ENCODE measurements around the gene ATP8A2.

ATP8A2 gene

DNA sequence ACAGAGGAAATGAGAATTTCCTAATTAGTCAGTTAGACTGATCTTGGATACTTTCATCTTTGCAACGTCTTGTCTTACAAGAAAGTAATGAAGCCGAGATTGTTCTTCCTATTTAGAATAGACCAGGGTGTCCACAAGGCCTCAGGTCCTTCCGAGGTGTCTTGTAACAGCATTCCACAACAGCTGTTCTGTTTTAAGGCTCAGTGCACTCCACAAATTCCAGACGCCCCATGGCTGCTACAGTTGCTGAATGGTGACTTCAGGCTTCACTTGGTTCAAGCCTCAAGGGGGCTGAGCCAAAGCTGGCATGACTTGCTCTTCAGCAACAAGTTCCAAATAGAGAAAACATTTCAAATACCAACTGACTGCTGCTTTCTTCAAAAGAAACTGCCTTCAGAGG lies 536.6 kb downstream of the ATP8A2 start:
- Histone ChIP-seq H4K91ac (ENCODE audit: low read length) (no peak overlapping the region), H3K18ac (ENCODE audit: low read depth in 1 of 2, low read length in 2 of 2) (no peak overlapping the region), H2AK5ac (ENCODE audit: low read length, severe bottlenecking) (no peak overlapping the region), H3K4me3 (ENCODE audit: insufficient read depth in 1 of 2, low read depth in 1 of 2, low read length in 2 of 2) (no peak overlapping the region), H3K27me3 (ENCODE audit: control insufficient read depth in 1 of 2, insufficient read depth in 1 of 2, low read length in 2 of 2) (no peaks in the 10 kb centered on the region), H2BK120ac (ENCODE audit: low read depth, low read length) (no peak overlapping the region), H2AFZ (ENCODE audit: low read depth, low read length) (no peak overlapping the region), H3K9ac (ENCODE audit: low read length) (no peak overlapping the region), H2BK15ac (ENCODE audit: low read depth, poor library complexity, severe bottlenecking) (no peak overlapping the region), H3K79me1 (replicated peaks; ENCODE audit: low read length, poor library complexity, severe bottlenecking) (no peaks in the 10 kb centered on the region), H3K9me3 (ENCODE audit: control insufficient read depth, low read length) (no peaks in the 10 kb centered on the region), H3K14ac (ENCODE audit: low read length in 2 of 2) (no peak overlapping the region), H3K36me3 (ENCODE audit: control insufficient read depth in 1 of 2, insufficient read depth in 2 of 2, low read depth in 1 of 2, low read length in 2 of 2) (no peaks in the 10 kb centered on the region), H3K27ac (ENCODE audit: low read length, poor library complexity, severe bottlenecking) (peak overlapping the region; percentile 88), H4K8ac (ENCODE audit: low read length) (no peak overlapping the region), H3K23ac (ENCODE audit: low read length in 2 of 2) (no peak overlapping the region), H2BK5ac (ENCODE audit: low read depth, low read length, poor library complexity, severe bottlenecking) (no peak overlapping the region), H3K4me1 (ENCODE audit: control insufficient read depth, insufficient read depth, low read depth, low read length) (peaks cover 7% of the 10 kb centered on the region), H3K4me2 (ENCODE audit: low read length, poor library complexity, severe bottlenecking) (peak overlapping the region; percentile 53), H3K4ac (ENCODE audit: low read depth in 1 of 2, low read length in 2 of 2) (no peak overlapping the region), H2BK12ac (ENCODE audit: low read length in 2 of 2) (no peak overlapping the region)
- no peak for DNase-seq
- WGBS, result 85% methylated on average over 4 of the region's 4 CpGs

DNA sequence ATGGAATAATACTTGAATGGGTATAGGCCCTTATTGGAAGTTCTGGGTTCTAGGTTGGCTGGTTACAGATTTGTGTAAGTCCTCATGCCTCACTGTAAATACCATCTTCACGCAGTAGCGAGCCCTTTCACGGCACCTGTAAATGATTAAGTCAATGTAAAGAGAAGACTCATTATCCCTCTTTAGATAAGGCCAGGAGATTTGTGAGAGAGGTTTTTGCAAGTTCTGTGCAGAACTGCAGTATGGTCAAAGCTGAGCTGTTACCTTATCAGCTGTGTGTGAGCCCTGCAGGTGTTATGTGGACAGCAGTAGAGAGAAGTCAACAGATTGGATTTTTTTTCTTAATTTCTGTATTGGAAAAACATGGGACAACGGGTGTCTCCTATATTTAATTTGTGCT lies 538.5 kb downstream of the ATP8A2 start:
- H2BK15ac ChIP-seq (ENCODE audit: low read depth, poor library complexity, severe bottlenecking), result no peak overlapping the region
- no peaks in the 10 kb centered on the region for H3K79me1 ChIP-seq (replicated peaks; ENCODE audit: low read length, poor library complexity, severe bottlenecking)
- no peak overlapping the region for H3K4me2 ChIP-seq (ENCODE audit: low read length, poor library complexity, severe bottlenecking)
- H3K18ac ChIP-seq (ENCODE audit: low read depth in 1 of 2, low read length in 2 of 2), result no peak overlapping the region
- H3K4ac ChIP-seq (ENCODE audit: low read depth in 1 of 2, low read length in 2 of 2), result no peak overlapping the region
- H2BK5ac ChIP-seq (ENCODE audit: low read depth, low read length, poor library complexity, severe bottlenecking), result no peak overlapping the region
- no peak overlapping the region for H2BK120ac ChIP-seq (ENCODE audit: low read depth, low read length)
- no peaks in the 10 kb centered on the region for H3K9me3 ChIP-seq (ENCODE audit: control insufficient read depth, low read length)
- H3K27me3 ChIP-seq (ENCODE audit: control insufficient read depth in 1 of 2, insufficient read depth in 1 of 2, low read length in 2 of 2), result peaks cover 0 to 4% of the 10 kb centered on the region in 2 experiments
- H3K4me1 ChIP-seq (ENCODE audit: control insufficient read depth, insufficient read depth, low read depth, low read length), result peaks cover 5% of the 10 kb centered on the region
- H3K23ac ChIP-seq (ENCODE audit: low read length in 2 of 2), result no peak overlapping the region
- no peak overlapping the region for H3K4me3 ChIP-seq (ENCODE audit: insufficient read depth in 1 of 2, low read depth in 1 of 2, low read length in 2 of 2)
- H4K91ac ChIP-seq (ENCODE audit: low read length), result no peak overlapping the region
- no peak overlapping the region for H3K14ac ChIP-seq (ENCODE audit: low read length in 2 of 2)
- no peak overlapping the region for H3K27ac ChIP-seq (ENCODE audit: low read length, poor library complexity, severe bottlenecking)
- WGBS, result 27% methylated on average over 1 of the region's 4 CpGs
- no peak for DNase-seq
- H3K9ac ChIP-seq (ENCODE audit: low read length), result no peak overlapping the region
- H2AFZ ChIP-seq (ENCODE audit: low read depth, low read length), result no peak overlapping the region
- H3K36me3 ChIP-seq (ENCODE audit: control insufficient read depth in 1 of 2, insufficient read depth in 2 of 2, low read depth in 1 of 2, low read length in 2 of 2), result no peaks in the 10 kb centered on the region
- no peak overlapping the region for H4K8ac ChIP-seq (ENCODE audit: low read length)
- H2AK5ac ChIP-seq (ENCODE audit: low read length, severe bottlenecking), result no peak overlapping the region
- no peak overlapping the region for H2BK12ac ChIP-seq (ENCODE audit: low read length in 2 of 2)

DNA sequence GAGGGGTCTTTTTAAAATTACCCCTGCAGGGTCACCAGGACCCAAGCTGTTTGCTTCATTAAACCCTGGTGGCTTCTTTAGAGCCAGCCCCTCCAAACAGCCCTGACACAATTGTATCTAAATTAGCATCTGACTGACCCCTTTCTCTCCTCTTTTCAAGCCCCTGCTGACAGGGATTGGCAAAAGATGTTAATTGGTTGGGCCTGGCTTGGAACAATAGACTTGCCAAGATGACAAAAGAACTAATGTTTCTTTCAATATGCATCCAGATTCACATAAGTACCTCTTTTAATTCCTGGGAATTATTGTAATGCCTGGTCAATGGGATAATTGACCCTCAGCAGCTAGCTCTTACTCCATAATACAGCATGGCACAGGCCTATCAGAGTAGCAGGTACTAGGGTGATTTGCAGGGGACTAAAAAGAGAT lies 539.2 kb downstream of the ATP8A2 start:
- H4K8ac ChIP-seq (ENCODE audit: low read length), result no peak overlapping the region
- no peak overlapping the region for H2BK5ac ChIP-seq (ENCODE audit: low read depth, low read length, poor library complexity, severe bottlenecking)
- H2BK120ac ChIP-seq (ENCODE audit: low read depth, low read length), result no peak overlapping the region
- peaks cover 0 to 4% of the 10 kb centered on the region in 2 experiments for H3K27me3 ChIP-seq (ENCODE audit: control insufficient read depth in 1 of 2, insufficient read depth in 1 of 2, low read length in 2 of 2)
- no peak overlapping the region for H2AK5ac ChIP-seq (ENCODE audit: low read length, severe bottlenecking)
- H3K4me1 ChIP-seq (ENCODE audit: control insufficient read depth, insufficient read depth, low read depth, low read length), result peaks cover 2% of the 10 kb centered on the region
- H3K79me1 ChIP-seq (replicated peaks; ENCODE audit: low read length, poor library complexity, severe bottlenecking), result no peaks in the 10 kb centered on the region
- H2AFZ ChIP-seq (ENCODE audit: low read depth, low read length), result no peak overlapping the region
- H3K4me3 ChIP-seq (ENCODE audit: insufficient read depth in 1 of 2, low read depth in 1 of 2, low read length in 2 of 2), result no peak overlapping the region
- H3K18ac ChIP-seq (ENCODE audit: low read depth in 1 of 2, low read length in 2 of 2), result no peak overlapping the region
- H3K9ac ChIP-seq (ENCODE audit: low read length), result no peak overlapping the region
- H3K36me3 ChIP-seq (ENCODE audit: control insufficient read depth in 1 of 2, insufficient read depth in 2 of 2, low read depth in 1 of 2, low read length in 2 of 2), result no peaks in the 10 kb centered on the region
- H3K4ac ChIP-seq (ENCODE audit: low read depth in 1 of 2, low read length in 2 of 2), result no peak overlapping the region
- H3K14ac ChIP-seq (ENCODE audit: low read length in 2 of 2), result no peak overlapping the region
- no peak overlapping the region for H3K27ac ChIP-seq (ENCODE audit: low read length, poor library complexity, severe bottlenecking)
- H3K4me2 ChIP-seq (ENCODE audit: low read length, poor library complexity, severe bottlenecking), result no peak overlapping the region
- DNase-seq, result no peak
- H4K91ac ChIP-seq (ENCODE audit: low read length), result no peak overlapping the region
- no peaks in the 10 kb centered on the region for H3K9me3 ChIP-seq (ENCODE audit: control insufficient read depth, low read length)
- no peak overlapping the region for H3K23ac ChIP-seq (ENCODE audit: low read length in 2 of 2)
- no peak overlapping the region for H2BK12ac ChIP-seq (ENCODE audit: low read length in 2 of 2)
- H2BK15ac ChIP-seq (ENCODE audit: low read depth, poor library complexity, severe bottlenecking), result no peak overlapping the region

DNA sequence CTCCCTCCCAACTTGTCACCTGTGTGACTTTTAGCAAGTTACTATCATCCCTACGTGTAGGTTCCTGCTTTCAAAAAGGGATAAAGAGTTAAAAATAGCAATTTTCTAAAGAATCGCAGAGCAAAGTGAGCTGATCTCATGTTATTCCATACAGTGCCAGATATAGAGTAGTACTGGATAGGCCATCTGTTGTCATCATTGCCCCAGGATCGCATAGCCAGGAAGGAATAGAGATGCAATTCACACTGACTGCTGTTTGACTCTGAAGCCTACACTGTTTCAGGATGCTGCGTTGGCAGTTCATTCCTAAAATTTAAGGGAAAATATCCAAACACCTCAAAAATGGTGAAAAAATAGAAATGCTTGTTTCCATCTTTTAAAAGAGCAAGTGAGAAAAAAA lies 541.2 kb downstream of the ATP8A2 start:
- Histone ChIP-seq H3K27me3 (ENCODE audit: control insufficient read depth in 1 of 2, insufficient read depth in 1 of 2, low read length in 2 of 2) (peaks cover 0 to 4% of the 10 kb centered on the region in 2 experiments), H2BK12ac (ENCODE audit: low read length in 2 of 2) (no peak overlapping the region), H4K91ac (ENCODE audit: low read length) (no peak overlapping the region), H3K4me3 (ENCODE audit: insufficient read depth in 1 of 2, low read depth in 1 of 2, low read length in 2 of 2) (no peak overlapping the region), H3K14ac (ENCODE audit: low read length in 2 of 2) (no peak overlapping the region), H3K9me3 (ENCODE audit: control insufficient read depth, low read length) (no peaks in the 10 kb centered on the region), H3K4me2 (ENCODE audit: low read length, poor library complexity, severe bottlenecking) (no peak overlapping the region), H2AFZ (ENCODE audit: low read depth, low read length) (no peak overlapping the region), H3K27ac (ENCODE audit: low read length, poor library complexity, severe bottlenecking) (no peak overlapping the region), H2BK120ac (ENCODE audit: low read depth, low read length) (no peak overlapping the region), H3K18ac (ENCODE audit: low read depth in 1 of 2, low read length in 2 of 2) (no peak overlapping the region), H3K36me3 (ENCODE audit: control insufficient read depth in 1 of 2, insufficient read depth in 2 of 2, low read depth in 1 of 2, low read length in 2 of 2) (no peaks in the 10 kb centered on the region), H3K9ac (ENCODE audit: low read length) (no peak overlapping the region), H2AK5ac (ENCODE audit: low read length, severe bottlenecking) (no peak overlapping the region), H3K23ac (ENCODE audit: low read length in 2 of 2) (no peak overlapping the region), H3K4me1 (ENCODE audit: control insufficient read depth, insufficient read depth, low read depth, low read length) (peaks cover 3% of the 10 kb centered on the region), H4K8ac (ENCODE audit: low read length) (no peak overlapping the region), H3K79me1 (replicated peaks; ENCODE audit: low read length, poor library complexity, severe bottlenecking) (no peaks in the 10 kb centered on the region), H2BK5ac (ENCODE audit: low read depth, low read length, poor library complexity, severe bottlenecking) (no peak overlapping the region), H2BK15ac (ENCODE audit: low read depth, poor library complexity, severe bottlenecking) (no peak overlapping the region), H3K4ac (ENCODE audit: low read depth in 1 of 2, low read length in 2 of 2) (no peak overlapping the region)
- WGBS, result 93% methylated on average over 3 of the region's 4 CpGs
- no peak for DNase-seq
